OCI-LY3 (cell line): ENCODE measurements around the gene PERP.

Experiments
- EZH2phosphoT487 ChIP-seq: fragments of 200-600 bp; shearing (Covaris generic); IDR thresholded peaks from 2 replicates; pipeline ENCODE4 v1.6.1; 2018; ENCODE audit warnings: antibody characterized with exemption, mixed run types, low read depth
- TF ChIP-seq, protein P1 (sequence below): fragments of 200-600, 300-600 bp; sonication (generic); IDR thresholded peaks from 2 replicates; pipeline ENCODE4 v1.5.1; 2014; ENCODE audit warnings: antibody characterized with exemption, low read length, low read depth

DNA sequence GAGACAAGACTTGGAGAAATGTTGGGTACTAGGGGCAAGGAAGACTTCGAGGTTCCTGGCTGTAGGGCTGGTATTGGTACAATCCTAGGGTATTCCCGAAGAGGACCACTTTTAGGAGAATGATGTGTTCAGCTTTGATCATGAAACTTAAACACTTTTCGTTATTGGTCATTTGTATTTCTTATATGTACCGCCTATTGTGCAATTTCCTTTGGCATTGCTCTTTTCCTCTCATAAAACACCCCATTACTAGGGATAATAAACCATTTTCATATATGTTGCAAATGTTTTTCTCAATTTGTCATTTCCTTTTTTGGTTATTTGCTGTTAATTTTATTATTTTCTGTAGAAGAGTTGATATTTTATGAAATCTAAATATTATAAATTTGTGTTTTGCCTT lies 35.6 kb upstream of the PERP start:
- TF ChIP-seq, protein P1, sequence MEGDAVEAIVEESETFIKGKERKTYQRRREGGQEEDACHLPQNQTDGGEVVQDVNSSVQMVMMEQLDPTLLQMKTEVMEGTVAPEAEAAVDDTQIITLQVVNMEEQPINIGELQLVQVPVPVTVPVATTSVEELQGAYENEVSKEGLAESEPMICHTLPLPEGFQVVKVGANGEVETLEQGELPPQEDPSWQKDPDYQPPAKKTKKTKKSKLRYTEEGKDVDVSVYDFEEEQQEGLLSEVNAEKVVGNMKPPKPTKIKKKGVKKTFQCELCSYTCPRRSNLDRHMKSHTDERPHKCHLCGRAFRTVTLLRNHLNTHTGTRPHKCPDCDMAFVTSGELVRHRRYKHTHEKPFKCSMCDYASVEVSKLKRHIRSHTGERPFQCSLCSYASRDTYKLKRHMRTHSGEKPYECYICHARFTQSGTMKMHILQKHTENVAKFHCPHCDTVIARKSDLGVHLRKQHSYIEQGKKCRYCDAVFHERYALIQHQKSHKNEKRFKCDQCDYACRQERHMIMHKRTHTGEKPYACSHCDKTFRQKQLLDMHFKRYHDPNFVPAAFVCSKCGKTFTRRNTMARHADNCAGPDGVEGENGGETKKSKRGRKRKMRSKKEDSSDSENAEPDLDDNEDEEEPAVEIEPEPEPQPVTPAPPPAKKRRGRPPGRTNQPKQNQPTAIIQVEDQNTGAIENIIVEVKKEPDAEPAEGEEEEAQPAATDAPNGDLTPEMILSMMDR = no peak
- TF ChIP-seq EZH2phosphoT487 = no peak
